Activated CD4-positive, alpha-beta memory T cell treated with anti-CD3 and anti-CD28 coated beads for 36 hours (primary cell): ENCODE data around the gene CCDC85C. TPM values are rescaled to one million over a fixed set of nuclear protein-coding genes. Genes with fewer than 3 reads are reported as not detected.

Experiments
- CTCF ChIA-PET: fragments of 350-600 bp; sonication (Branson Sonifier 250); formaldehyde crosslinking; loops from one replicate; lab custom pipeline; 2021; ENCODE audit warnings: antibody characterized with exemption, inconsistent platforms; lab: Charles Lee
- POLR2A ChIA-PET: fragments of 350-600 bp; sonication (Branson Sonifier 250); formaldehyde crosslinking; loops from one replicate; lab custom pipeline; 2021; ENCODE audit warnings: antibody characterized with exemption; lab: Charles Lee
- DNase-seq: peaks from one replicate; pipeline ENCODE4 v3.0.0-alpha.2; 2020
- H3K27ac Mint-ChIP-seq: one replicate; pipeline ENCODE4 v1.8.0; 2021; ENCODE audit warnings: mixed read lengths
- H3K27me3 Mint-ChIP-seq: one replicate; pipeline ENCODE4 v1.8.0; 2021; ENCODE audit warnings: mixed read lengths
- H3K36me3 Mint-ChIP-seq: one replicate; pipeline ENCODE4 v1.8.0; 2021; ENCODE audit warnings: mixed read lengths
- H3K4me1 Mint-ChIP-seq: one replicate; pipeline ENCODE4 v1.8.0; 2021; ENCODE audit warnings: low read depth, mixed read lengths
- H3K4me3 Mint-ChIP-seq: one replicate; pipeline ENCODE4 v1.8.0; 2021; ENCODE audit warnings: mild to moderate bottlenecking, mixed read lengths
- H3K9me3 Mint-ChIP-seq: one replicate; pipeline ENCODE4 v1.8.0; 2021; ENCODE audit warnings: mixed read lengths
- intact Hi-C: fragments of 100-400 bp; cut with micrococcal nuclease; formaldehyde crosslinking; loops from one replicate; pipeline ENCODE4 v1.15.1; 2023
- total RNA-seq, 2 experiments: library from RNA; stranded (reverse); gene quantifications; one replicate each; pipeline ENCODE4 v1.2.3, GENCODE V29; 2021

Gene CCDC85C
- total RNA-seq, 2 experiments from 2014 or later = 10.7 to 12.3 TPM

GRCh38 chr14:99573436-99574098 is 30.4 kb downstream of the CCDC85C start:
- DNase-seq = no peak
- Mint-ChIP-seq H3K27me3 (no peaks in the 10 kb centered on the region), H3K27ac (no peak overlapping the region), H3K36me3 (no peaks in the 10 kb centered on the region), H3K9me3 (no peaks in the 10 kb centered on the region), H3K4me3 (no peak overlapping the region), H3K4me1 (peaks cover 2% of the 10 kb centered on the region)
- ChIA-PET CTCF (interaction anchor here (0.9 to 1.2 kb wide), 2 partner anchors 55 to 312 kb away, joined by 3 read pairs; no protein-coding TSS in a partner anchor), POLR2A (no interaction called here)
- intact Hi-C loops = no loop called here

- no peaks in the 10 kb centered on the region for H3K36me3 Mint-ChIP-seq
- CTCF ChIA-PET = interaction anchor here (0.9 kb wide), 1 partner anchor 55 kb away, joined by 3 read pairs; no protein-coding TSS in a partner anchor
- intact Hi-C loops = no loop called here
Measured at GRCh38 chr14:99573000-99573330, 31.0 kb downstream of the CCDC85C start.

GRCh38 chr14:99572173-99572999 is 31.6 kb downstream of the CCDC85C start:
- intact Hi-C loops = no loop called here
- ChIA-PET CTCF (no interaction called here), POLR2A (no interaction called here)
- Mint-ChIP-seq H3K27me3 (no peaks in the 10 kb centered on the region), H3K36me3 (no peaks in the 10 kb centered on the region), H3K4me1 (peaks cover 2% of the 10 kb centered on the region), H3K9me3 (no peaks in the 10 kb centered on the region), H3K4me3 (no peak overlapping the region), H3K27ac (no peak overlapping the region)
- no peak for DNase-seq

More at GRCh38 chr14:99573000-99573330, 31.0 kb downstream of the CCDC85C start:
- Mint-ChIP-seq H3K4me1 (peaks cover 2% of the 10 kb centered on the region), H3K4me3 (no peak overlapping the region), H3K9me3 (no peaks in the 10 kb centered on the region), H3K27me3 (no peaks in the 10 kb centered on the region), H3K27ac (no peak overlapping the region)
- no peak for DNase-seq
- POLR2A ChIA-PET = no interaction called here

- no peak for DNase-seq
- ChIA-PET POLR2A (no interaction called here), CTCF (no interaction called here)
- intact Hi-C loops = no loop called here
- H3K36me3 Mint-ChIP-seq = no peaks in the 10 kb centered on the region
- no peaks in the 10 kb centered on the region for H3K27me3 Mint-ChIP-seq
- no peak overlapping the region for H3K4me3 Mint-ChIP-seq
- H3K9me3 Mint-ChIP-seq = no peaks in the 10 kb centered on the region
- no peak overlapping the region for H3K27ac Mint-ChIP-seq
- peaks cover 2% of the 10 kb centered on the region for H3K4me1 Mint-ChIP-seq
Measured at GRCh38 chr14:99571303-99571986, 32.6 kb downstream of the CCDC85C start.

- DNase-seq = no peak
- H3K36me3 Mint-ChIP-seq = no peaks in the 10 kb centered on the region
- H3K27me3 Mint-ChIP-seq = no peaks in the 10 kb centered on the region
- intact Hi-C loops = no loop called here
- no peaks in the 10 kb centered on the region for H3K4me1 Mint-ChIP-seq
- no peaks in the 10 kb centered on the region for H3K9me3 Mint-ChIP-seq
- H3K4me3 Mint-ChIP-seq = no peak overlapping the region
- POLR2A ChIA-PET = no interaction called here
- H3K27ac Mint-ChIP-seq = no peak overlapping the region
- CTCF ChIA-PET = no interaction called here
Measured at GRCh38 chr14:99570544-99571302, 33.3 kb downstream of the CCDC85C start.

- intact Hi-C loops = no loop called here
- H3K9me3 Mint-ChIP-seq = no peaks in the 10 kb centered on the region
- no peaks in the 10 kb centered on the region for H3K27me3 Mint-ChIP-seq
- no peak overlapping the region for H3K4me3 Mint-ChIP-seq
- ChIA-PET POLR2A (no interaction called here), CTCF (no interaction called here)
- DNase-seq = no peak
- no peaks in the 10 kb centered on the region for H3K4me1 Mint-ChIP-seq
- H3K27ac Mint-ChIP-seq = no peak overlapping the region
- H3K36me3 Mint-ChIP-seq = no peaks in the 10 kb centered on the region
Measured at GRCh38 chr14:99569725-99570543, 34.1 kb downstream of the CCDC85C start.

- ChIA-PET CTCF (no interaction called here), POLR2A (no interaction called here)
- Mint-ChIP-seq H3K4me1 (no peaks in the 10 kb centered on the region), H3K27ac (no peak overlapping the region), H3K9me3 (no peaks in the 10 kb centered on the region), H3K4me3 (no peak overlapping the region), H3K27me3 (no peaks in the 10 kb centered on the region), H3K36me3 (no peaks in the 10 kb centered on the region)
- no peak for DNase-seq
- intact Hi-C loops = no loop called here
Measured at GRCh38 chr14:99568567-99569560, 35.1 kb downstream of the CCDC85C start.

GRCh38 chr14:99566390-99567354 is 37.3 kb downstream of the CCDC85C start:
- CTCF ChIA-PET = no interaction called here
- H3K4me3 Mint-ChIP-seq = no peak overlapping the region
- H3K27ac Mint-ChIP-seq = no peak overlapping the region
- DNase-seq = no peak
- H3K4me1 Mint-ChIP-seq = peaks cover 2% of the 10 kb centered on the region
- no peaks in the 10 kb centered on the region for H3K9me3 Mint-ChIP-seq
- no peaks in the 10 kb centered on the region for H3K27me3 Mint-ChIP-seq
- intact Hi-C loops = no loop called here
- POLR2A ChIA-PET = no interaction called here
- H3K36me3 Mint-ChIP-seq = no peaks in the 10 kb centered on the region

- intact Hi-C loops = no loop called here
- ChIA-PET POLR2A (no interaction called here), CTCF (no interaction called here)
- no peak overlapping the region for H3K4me3 Mint-ChIP-seq
- H3K27me3 Mint-ChIP-seq = no peaks in the 10 kb centered on the region
- no peak overlapping the region for H3K27ac Mint-ChIP-seq
- H3K4me1 Mint-ChIP-seq = peaks cover 2% of the 10 kb centered on the region
- no peaks in the 10 kb centered on the region for H3K9me3 Mint-ChIP-seq
- H3K36me3 Mint-ChIP-seq = no peaks in the 10 kb centered on the region
- DNase-seq = peak; percentile 11
Measured at GRCh38 chr14:99566009-99566389, 38.0 kb downstream of the CCDC85C start.

- H3K27ac Mint-ChIP-seq = no peak overlapping the region
- peaks cover 2% of the 10 kb centered on the region for H3K4me1 Mint-ChIP-seq
- no peaks in the 10 kb centered on the region for H3K36me3 Mint-ChIP-seq
- CTCF ChIA-PET = no interaction called here
- intact Hi-C loops = no loop called here
- DNase-seq = no peak
- POLR2A ChIA-PET = no interaction called here
- no peaks in the 10 kb centered on the region for H3K27me3 Mint-ChIP-seq
- H3K9me3 Mint-ChIP-seq = no peaks in the 10 kb centered on the region
- no peak overlapping the region for H3K4me3 Mint-ChIP-seq
Measured at GRCh38 chr14:99565383-99565782, 38.6 kb downstream of the CCDC85C start.
